HG03108 (cell line): Measurements from ENCODE around the gene CDC42BPB.

ENCODE experiments used
- ATAC-seq: cut with Tn5 transposase; IDR thresholded peaks from one replicate; pipeline ENCODE4 v1.9.1; 2021; ENCODE audit warnings: moderate library complexity; ENCODE audit not compliant: unreplicated experiment

The CDC42BPB gene

GRCh38 chr14:103019236-103019635, 38.1 kb downstream of the CDC42BPB start:
- ATAC-seq = no peak

- no peak for ATAC-seq
These were observed 40.8 kb downstream of the CDC42BPB start for GRCh38 chr14:103016594-103016993.

- ATAC-seq = no peak
These were observed 41.3 kb downstream of the CDC42BPB start for GRCh38 chr14:103016071-103016470.

- no peak for ATAC-seq
These were observed 41.9 kb downstream of the CDC42BPB start for GRCh38 chr14:103015426-103015825.

- ATAC-seq = no peak
These were observed 42.7 kb downstream of the CDC42BPB start for GRCh38 chr14:103014466-103015228.

- no peak for ATAC-seq
These were observed 44.3 kb downstream of the CDC42BPB start for GRCh38 chr14:103013028-103013427.

GRCh38 chr14:103009559-103009958, 47.8 kb downstream of the CDC42BPB start:
- no peak for ATAC-seq

- no peak for ATAC-seq
These were observed 48.5 kb downstream of the CDC42BPB start for GRCh38 chr14:103008768-103009357.

- ATAC-seq = no peak
These were observed 49.2 kb downstream of the CDC42BPB start for GRCh38 chr14:103008126-103008525.

- no peak for ATAC-seq
These were observed 49.8 kb downstream of the CDC42BPB start for GRCh38 chr14:103007555-103007954.

- no peak for ATAC-seq
These were observed 50.3 kb downstream of the CDC42BPB start for GRCh38 chr14:103006991-103007520.

- no peak for ATAC-seq
These were observed 51.2 kb downstream of the CDC42BPB start for GRCh38 chr14:103006106-103006505.

- no peak for ATAC-seq
These were observed 53.5 kb downstream of the CDC42BPB start for GRCh38 chr14:103003850-103004249.

GRCh38 chr14:103003351-103003615, 54.1 kb downstream of the CDC42BPB start:
- ATAC-seq = no peak

- ATAC-seq = no peak
These were observed 54.6 kb downstream of the CDC42BPB start for GRCh38 chr14:103002578-103003350.

- no peak for ATAC-seq
These were observed 55.5 kb downstream of the CDC42BPB start for GRCh38 chr14:103001651-103002396.

GRCh38 chr14:103001226-103001625, 56.1 kb downstream of the CDC42BPB start:
- ATAC-seq = no peak

- ATAC-seq = no peak
These were observed 56.9 kb downstream of the CDC42BPB start for GRCh38 chr14:103000291-103000921.

- no peak for ATAC-seq
These were observed 58.0 kb downstream of the CDC42BPB start for GRCh38 chr14:102999227-102999895.

- ATAC-seq = no peak
These were observed 59.0 kb downstream of the CDC42BPB start for GRCh38 chr14:102998393-102998792.
